ENCODE data around the gene CAT.

GRCh38 chr11:34413263-34413662, 25.5 kb upstream of the CAT start:
- TF ChIP-seq POLR2A (IDR thresholded peaks at IDR 0.05) (no peak), CTCF (IDR thresholded peaks at IDR 0.05) (no peak)

Data from thyroid gland (tissue), 4 donors.